Suprapubic skin (tissue), 4 donors: ENCODE data around the gene TLE6. TPM values are rescaled to one million over a fixed set of nuclear protein-coding genes. Genes with fewer than 3 reads are reported as not detected.
"Not testable (repeated sequence)": the region's sequence is repeated elsewhere in the genome, so short reads cannot be mapped to it uniquely, and the experiment has no call there.

Experiments used
- DNase-seq, 2 donors: peaks; one replicate each; pipeline ENCODE4 v3.0.0-alpha.2; 2019; ENCODE audit warnings: low spot score in 2 of 2
- H3K27ac ChIP-seq: fragments of 200-600 bp; sonication (generic); one replicate; pipeline ENCODE4 v1.5.1; 2019
- H3K27me3 ChIP-seq: fragments of 200-600 bp; sonication (generic); one replicate; pipeline ENCODE4 v1.5.1; 2019
- H3K36me3 ChIP-seq: fragments of 200-600 bp; sonication (generic); one replicate; pipeline ENCODE4 v1.5.1; 2019
- H3K4me1 ChIP-seq: fragments of 200-600 bp; sonication (generic); one replicate; pipeline ENCODE4 v1.5.1; 2019
- H3K4me3 ChIP-seq: fragments of 200-600 bp; sonication (generic); one replicate; pipeline ENCODE4 v1.5.1; 2019; ENCODE audit warnings: mild to moderate bottlenecking
- H3K9me3 ChIP-seq: fragments of 200-600 bp; sonication (generic); one replicate; pipeline ENCODE4 v1.5.1; 2019
- EP300 ChIP-seq: sonication (generic); formaldehyde crosslinking; IDR thresholded peaks from one replicate; pipeline ENCODE4 v1.6.1; 2017; ENCODE audit warnings: antibody characterized with exemption
- POLR2A ChIP-seq, 2 donors: fragments of 450-650 bp; IDR thresholded peaks; one replicate each; pipeline ENCODE4 v1.6.1; 2017; ENCODE audit warnings: antibody characterized with exemption in 2 of 2, mild to moderate bottlenecking in 2 of 2, moderate library complexity in 2 of 2
- POLR2AphosphoS5 ChIP-seq, 3 donors: sonication (generic); formaldehyde crosslinking; IDR thresholded peaks; one replicate each; pipeline ENCODE4 v1.6.1; 2017; ENCODE audit warnings: antibody characterized with exemption in 3 of 3
- WGBS: methylation state at CpG from one replicate; pipeline ENCODE4 v1.1.5; 2018; 5-methylcytosine and 5-hydroxymethylcytosine counted together
- total RNA-seq, 4 donors: library from RNA; depleted of rRNA; stranded (reverse); fragments of >200 nt; gene quantifications; one replicate each; pipeline ENCODE4 v1.1.0, GENCODE V29; 2016
- TF ChIP-seq, protein P1 (sequence below), 2 donors: fragments of 200-600 bp in 1 of 2; fragments of 450-650 bp in 1 of 2; sonication (generic) in 1 of 2; IDR thresholded peaks; one replicate each; pipeline ENCODE4 v1.5.1; 2016 to 2019; ENCODE audit warnings: antibody characterized with exemption in 2 of 2, mild to moderate bottlenecking in 1 of 2, moderate library complexity in 1 of 2

Gene TLE6
- total RNA-seq, 4 donors from 2014 or later: 0.23 to 1.4 (median 1.3) TPM; not detected in 1

DNA sequence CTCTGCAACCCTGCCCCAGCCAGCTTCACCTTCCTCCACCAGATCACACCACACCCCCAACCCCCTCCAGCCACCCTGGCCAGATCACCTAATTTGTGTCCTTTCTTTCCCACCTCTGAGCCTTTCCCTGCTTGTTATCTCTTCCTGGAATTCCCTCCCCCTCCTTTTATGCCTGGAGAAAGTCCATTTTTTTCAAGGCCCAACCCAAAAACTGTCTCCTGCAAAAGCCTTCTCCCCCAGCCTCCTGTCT lies 57.0 kb downstream of the TLE6 start:
- Histone ChIP-seq H3K27me3 (no peaks in the 10 kb centered on the region), H3K9me3 (no peaks in the 10 kb centered on the region), H3K4me3 (no peak overlapping the region), H3K36me3 (no peaks in the 10 kb centered on the region), H3K27ac (peak overlapping the region; percentile 80), H3K4me1 (peaks cover 30% of the 10 kb centered on the region)
- TF ChIP-seq EP300 (no peak), POLR2AphosphoS5 (IDR thresholded peaks at IDR 0.05) (no peak), POLR2A (IDR thresholded peaks at IDR 0.05) (no peak)
- TF ChIP-seq, protein P1, sequence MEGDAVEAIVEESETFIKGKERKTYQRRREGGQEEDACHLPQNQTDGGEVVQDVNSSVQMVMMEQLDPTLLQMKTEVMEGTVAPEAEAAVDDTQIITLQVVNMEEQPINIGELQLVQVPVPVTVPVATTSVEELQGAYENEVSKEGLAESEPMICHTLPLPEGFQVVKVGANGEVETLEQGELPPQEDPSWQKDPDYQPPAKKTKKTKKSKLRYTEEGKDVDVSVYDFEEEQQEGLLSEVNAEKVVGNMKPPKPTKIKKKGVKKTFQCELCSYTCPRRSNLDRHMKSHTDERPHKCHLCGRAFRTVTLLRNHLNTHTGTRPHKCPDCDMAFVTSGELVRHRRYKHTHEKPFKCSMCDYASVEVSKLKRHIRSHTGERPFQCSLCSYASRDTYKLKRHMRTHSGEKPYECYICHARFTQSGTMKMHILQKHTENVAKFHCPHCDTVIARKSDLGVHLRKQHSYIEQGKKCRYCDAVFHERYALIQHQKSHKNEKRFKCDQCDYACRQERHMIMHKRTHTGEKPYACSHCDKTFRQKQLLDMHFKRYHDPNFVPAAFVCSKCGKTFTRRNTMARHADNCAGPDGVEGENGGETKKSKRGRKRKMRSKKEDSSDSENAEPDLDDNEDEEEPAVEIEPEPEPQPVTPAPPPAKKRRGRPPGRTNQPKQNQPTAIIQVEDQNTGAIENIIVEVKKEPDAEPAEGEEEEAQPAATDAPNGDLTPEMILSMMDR (IDR thresholded peaks at IDR 0.05): no peak
- no peak for DNase-seq

DNA sequence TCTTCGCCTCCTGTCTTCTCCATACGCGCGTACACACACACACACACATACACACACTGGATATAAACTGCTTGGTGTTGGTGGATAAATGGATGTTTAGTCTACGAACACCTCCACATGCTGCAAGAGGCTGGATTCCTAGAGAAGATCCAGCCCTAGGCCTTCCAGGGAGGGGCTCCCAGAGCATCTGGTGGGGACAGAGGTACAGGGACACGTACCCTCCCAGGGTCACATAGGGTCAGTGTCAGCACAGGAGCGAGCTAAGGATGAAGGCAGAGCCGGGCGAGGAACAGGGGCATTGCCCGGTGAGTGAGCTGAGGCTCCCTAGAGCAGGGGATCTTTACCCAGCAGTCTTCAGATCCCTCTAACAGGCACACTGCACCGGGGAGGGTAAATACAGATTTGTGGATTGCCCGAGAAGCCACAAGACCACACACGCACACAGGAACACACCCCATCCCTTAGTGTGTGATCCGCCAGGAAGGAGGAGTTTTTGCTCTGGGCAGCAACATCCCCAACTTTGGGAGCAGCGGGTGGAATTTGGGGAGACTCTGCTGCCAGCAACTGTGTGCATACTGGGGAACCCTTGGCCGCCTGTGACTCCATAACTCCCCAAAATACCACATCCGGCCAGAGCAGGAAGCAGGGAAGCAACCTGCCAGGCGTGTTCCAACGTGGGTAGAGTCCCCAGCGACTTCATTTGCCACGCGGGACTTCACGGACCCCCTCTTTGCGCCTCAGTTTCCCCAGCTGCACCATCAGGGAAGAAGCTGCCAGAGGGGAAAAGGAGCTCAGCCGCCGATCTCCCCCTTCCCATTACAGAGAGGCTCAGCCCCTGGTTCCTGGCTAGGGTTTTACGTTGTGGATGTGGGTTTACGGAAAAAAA lies 57.5 kb downstream of the TLE6 start:
- no peaks in the 10 kb centered on the region for H3K36me3 ChIP-seq
- WGBS: 8% methylated on average over 23 of the region's 28 CpGs
- DNase-seq: peak in 1 of 2 donors; percentile 80
- H3K4me1 ChIP-seq: peaks cover 25% of the 10 kb centered on the region
- TF ChIP-seq, protein P1 (IDR thresholded peaks at IDR 0.05): no peak
- TF ChIP-seq POLR2AphosphoS5 (IDR thresholded peaks at IDR 0.05) (no peak), EP300 (no peak), POLR2A (IDR thresholded peaks at IDR 0.05) (no peak)
- no peaks in the 10 kb centered on the region for H3K27me3 ChIP-seq
- H3K27ac ChIP-seq: peak overlapping the region; percentile 80
- peak overlapping the region; percentile 54 for H3K4me3 ChIP-seq
- no peaks in the 10 kb centered on the region for H3K9me3 ChIP-seq

DNA sequence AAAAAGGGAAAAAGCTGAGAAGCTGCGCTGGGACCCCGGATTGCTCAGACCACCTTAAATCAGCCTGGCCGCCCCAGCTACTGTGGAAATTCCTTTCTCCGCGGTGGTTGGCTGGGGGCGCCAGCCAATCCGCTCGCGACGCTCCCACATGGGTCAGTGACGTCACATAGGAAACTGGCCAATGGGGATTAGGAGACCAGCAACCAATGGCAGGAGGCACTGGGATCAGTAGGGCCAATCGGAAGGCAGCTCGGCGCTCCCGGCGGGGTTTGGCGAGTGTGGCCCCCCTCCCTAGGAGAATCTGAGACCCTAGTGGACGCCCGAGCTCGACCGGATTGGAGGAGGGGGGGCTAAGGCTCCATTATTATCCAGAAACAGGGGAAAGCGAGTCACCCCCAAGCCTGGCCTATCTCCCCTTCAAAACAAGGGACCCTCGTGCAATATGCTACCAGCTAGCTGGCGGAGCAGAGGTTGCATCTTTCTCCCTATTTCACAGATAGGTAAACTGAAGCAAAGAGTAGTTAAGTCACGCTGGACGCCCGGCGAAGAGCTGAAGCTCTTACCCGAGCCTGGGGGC lies 58.3 kb downstream of the TLE6 start:
- Histone ChIP-seq H3K4me3 (peak overlapping the region; percentile 54), H3K4me1 (peaks cover 25% of the 10 kb centered on the region), H3K27ac (peak overlapping the region; percentile 80), H3K36me3 (no peaks in the 10 kb centered on the region), H3K27me3 (no peaks in the 10 kb centered on the region), H3K9me3 (no peaks in the 10 kb centered on the region)
- TF ChIP-seq POLR2A (IDR thresholded peaks at IDR 0.05): no peak
- TF ChIP-seq, protein P1 (IDR thresholded peaks at IDR 0.05): no peak
- no peak for TF ChIP-seq EP300
- peak in 1 of 3 donors; percentile 48 for TF ChIP-seq POLR2AphosphoS5 (IDR thresholded peaks at IDR 0.05)
- WGBS: under 1% methylated on average over 22 of the region's 29 CpGs
- DNase-seq: peak; percentile 99

DNA sequence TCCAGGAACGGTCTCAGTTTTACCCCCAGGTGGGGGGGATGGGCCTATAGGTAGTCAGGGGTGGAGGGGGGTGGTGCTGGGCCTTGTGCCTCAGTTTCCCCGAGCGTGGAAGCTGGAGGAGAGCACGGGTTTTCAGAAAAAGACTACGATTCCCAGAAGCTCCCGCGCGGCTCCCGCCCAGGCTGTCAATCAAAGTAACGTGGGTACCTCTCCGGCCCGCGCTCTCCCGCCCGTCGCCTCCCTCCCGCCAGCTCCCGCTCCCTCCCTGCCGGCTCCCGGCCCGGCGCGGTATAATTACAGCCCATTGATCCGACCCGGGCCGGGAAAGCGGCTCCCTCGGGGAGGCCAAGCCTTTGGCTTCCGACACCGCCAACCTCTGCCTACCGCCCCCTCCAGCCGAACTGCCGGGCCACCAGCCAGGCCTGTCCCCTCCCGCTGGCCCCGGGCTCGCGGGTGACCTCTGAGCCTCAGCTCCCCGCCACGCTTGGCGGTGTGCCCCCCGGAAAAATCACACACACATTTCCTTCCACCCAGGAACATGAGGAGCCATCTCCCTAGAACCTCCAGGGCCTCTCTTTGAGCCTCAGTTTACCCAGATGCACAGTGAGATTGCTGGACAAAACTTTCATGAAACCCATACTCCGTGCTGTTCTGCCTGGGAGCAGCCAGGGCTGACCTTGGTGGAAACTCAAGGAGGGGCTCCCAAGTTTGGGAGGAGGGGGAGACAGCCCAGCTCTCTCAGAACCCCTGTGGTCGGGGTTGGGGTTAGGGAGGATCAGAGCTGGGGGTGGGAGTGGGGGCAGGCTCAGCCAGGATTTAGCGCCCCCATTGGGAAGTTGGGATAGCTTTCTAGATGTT lies 59.0 kb downstream of the TLE6 start:
- 4% methylated on average over 12 of the region's 44 CpGs for WGBS
- H3K4me3 ChIP-seq: peak overlapping the region; percentile 54
- H3K4me1 ChIP-seq: peaks cover 25% of the 10 kb centered on the region
- H3K36me3 ChIP-seq: no peaks in the 10 kb centered on the region
- peak overlapping the region; percentile 80 for H3K27ac ChIP-seq
- no peaks in the 10 kb centered on the region for H3K27me3 ChIP-seq
- DNase-seq: peak; percentile 95 to 97
- H3K9me3 ChIP-seq: no peaks in the 10 kb centered on the region
- TF ChIP-seq EP300 (no peak), POLR2A (IDR thresholded peaks at IDR 0.05) (no peak), POLR2AphosphoS5 (IDR thresholded peaks at IDR 0.05) (no peak)
- TF ChIP-seq, protein P1 (IDR thresholded peaks at IDR 0.05): no peak

DNA sequence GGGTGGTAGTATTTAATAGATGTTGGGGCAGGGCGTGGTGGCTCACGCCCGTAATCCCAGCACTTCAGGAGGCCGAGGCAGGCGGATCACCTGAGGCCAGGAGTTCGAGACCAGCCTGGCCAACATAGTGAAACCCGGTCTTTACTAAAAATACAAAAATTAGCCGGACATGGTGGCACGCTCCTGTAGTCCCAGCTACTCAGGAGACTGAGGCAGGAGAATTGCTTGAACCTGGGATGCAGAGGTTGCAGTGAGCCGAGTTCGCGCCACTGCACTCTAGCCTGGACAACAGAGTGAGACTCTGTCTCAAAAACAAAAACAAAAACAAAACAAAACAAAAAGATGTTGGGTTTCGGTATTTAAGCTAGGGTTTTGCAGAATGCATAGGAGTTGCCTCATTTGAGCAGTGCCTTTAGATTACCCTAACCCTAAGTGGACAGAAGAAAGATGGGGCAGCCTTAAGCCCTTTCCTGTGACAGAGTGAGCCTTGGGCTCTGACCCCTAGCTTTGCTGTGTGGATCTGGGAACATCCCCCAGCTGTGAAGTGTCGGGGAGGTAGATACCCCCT lies 59.7 kb downstream of the TLE6 start:
- not testable (repeated sequence) for DNase-seq, H3K27me3 ChIP-seq, H3K36me3 ChIP-seq, H3K4me3 ChIP-seq, H3K9me3 ChIP-seq
- peaks cover 32% of the 10 kb centered on the region for H3K4me1 ChIP-seq
- peak overlapping the region; percentile 80 for H3K27ac ChIP-seq
- 75% methylated on average over 14 of the region's 14 CpGs for WGBS
